ENCODE results near the gene LILRB1. TPM values are rescaled to one million over a fixed set of nuclear protein-coding genes. Genes with fewer than 3 reads are reported as not detected.
A peak's percentile ranks its signal among the peaks of the same experiment; 100 is the strongest.
"Not testable (repeated sequence)": the region's sequence is repeated elsewhere in the genome, so short reads cannot be mapped to it uniquely, and the experiment has no call there.

The LILRB1 gene
- total RNA-seq, 1 experiment from 2014 or later, result not detected

- DNase-seq (ENCODE audit: low spot score), result not testable (repeated sequence)
Measured at GRCh38 chr19:54624934-54625730, 5.2 kb upstream of the LILRB1 start.

DNA sequence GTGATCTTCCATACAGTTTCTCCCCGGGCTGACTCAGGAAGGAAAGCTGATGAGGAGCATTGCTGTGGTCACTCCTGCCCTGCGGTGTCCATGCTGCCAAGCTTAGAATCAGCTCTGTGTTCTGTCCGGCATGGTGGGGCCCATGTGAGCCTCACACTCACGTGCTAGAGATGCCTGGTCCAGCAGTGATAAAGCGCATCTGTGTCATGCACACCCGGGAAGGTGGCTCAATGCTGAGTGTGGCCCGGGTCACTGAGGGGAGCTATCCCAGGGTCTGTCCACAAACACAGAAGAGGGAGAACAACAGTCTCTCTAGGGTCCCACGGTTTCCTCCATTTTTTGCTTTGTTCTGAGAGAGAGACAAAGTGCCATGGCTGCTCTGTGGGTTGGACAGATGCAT lies 3.5 kb upstream of the LILRB1 start:
- DNase-seq (ENCODE audit: low spot score), result no peak

DNA sequence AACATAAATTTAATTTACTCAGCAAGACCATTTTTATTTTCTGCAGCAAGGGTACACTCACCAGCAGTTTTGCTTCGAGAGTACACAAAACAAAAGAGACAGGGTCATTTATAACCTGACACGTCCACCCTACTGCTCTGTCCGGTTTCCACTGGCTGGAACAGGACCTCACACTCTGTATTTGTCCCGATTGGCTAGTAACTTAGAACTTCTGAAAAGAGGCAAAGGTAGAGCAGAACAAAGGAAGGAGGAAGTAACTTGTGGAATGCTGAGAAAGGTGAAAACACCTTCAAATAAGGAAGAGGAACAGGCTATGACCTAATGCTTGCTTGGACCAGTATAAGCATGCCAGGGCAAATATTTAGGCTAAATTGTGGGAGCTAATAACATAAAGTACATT lies 2.4 kb upstream of the LILRB1 start:
- not testable (repeated sequence) for DNase-seq (ENCODE audit: low spot score)

- no peak for DNase-seq (ENCODE audit: low spot score)
Measured at GRCh38 chr19:54630782-54631181, 498 bp downstream of the LILRB1 start.

GRCh38 chr19:54631489-54632337 lies 1.4 kb downstream of the LILRB1 start:
- not testable (repeated sequence) for DNase-seq (ENCODE audit: low spot score)

DNA sequence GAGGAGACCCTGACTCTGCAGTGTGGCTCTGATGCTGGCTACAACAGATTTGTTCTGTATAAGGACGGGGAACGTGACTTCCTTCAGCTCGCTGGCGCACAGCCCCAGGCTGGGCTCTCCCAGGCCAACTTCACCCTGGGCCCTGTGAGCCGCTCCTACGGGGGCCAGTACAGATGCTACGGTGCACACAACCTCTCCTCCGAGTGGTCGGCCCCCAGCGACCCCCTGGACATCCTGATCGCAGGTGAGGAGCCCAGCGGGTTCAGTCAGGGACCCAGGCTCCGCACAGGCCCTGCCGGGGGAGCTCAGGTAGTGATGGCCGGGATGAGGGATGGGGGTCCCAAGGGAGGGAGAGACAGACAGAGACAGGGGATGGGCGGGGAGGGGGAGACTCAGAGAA lies 2.2 kb downstream of the LILRB1 start:
- DNase-seq (ENCODE audit: low spot score), result not testable (repeated sequence)

GRCh38 chr19:54633401-54633800 lies 3.1 kb downstream of the LILRB1 start:
- no peak for DNase-seq (ENCODE audit: low spot score)

GRCh38 chr19:54636081-54636480 lies 5.8 kb downstream of the LILRB1 start:
- not testable (repeated sequence) for DNase-seq (ENCODE audit: low spot score)

- no peak for DNase-seq (ENCODE audit: low spot score)
Measured at GRCh38 chr19:54638683-54639082, 8.4 kb downstream of the LILRB1 start.

GRCh38 chr19:54642953-54643352 lies 12.7 kb downstream of the LILRB1 start:
- not testable (repeated sequence) for DNase-seq (ENCODE audit: low spot score)

DNA sequence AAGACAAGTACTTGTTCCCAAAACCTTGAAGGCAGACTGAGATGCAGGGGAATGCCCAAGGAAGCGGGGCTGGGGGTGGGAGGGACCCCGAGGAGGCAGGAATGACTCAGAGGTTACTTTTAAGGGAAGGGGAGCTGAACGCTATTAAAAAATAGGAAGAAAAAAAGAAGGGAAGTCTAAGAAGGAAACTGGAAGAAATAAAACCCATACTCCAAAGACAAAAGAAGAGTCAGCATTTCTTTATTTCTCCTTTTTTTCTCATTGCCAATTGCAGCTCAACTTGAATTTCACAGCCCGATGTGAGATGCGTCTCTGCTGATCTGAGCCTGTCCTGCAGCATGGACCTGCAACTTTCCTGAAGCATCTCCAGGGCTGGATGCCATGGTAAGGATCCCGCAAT lies 13.3 kb downstream of the LILRB1 start:
- not testable (repeated sequence) for DNase-seq (ENCODE audit: low spot score)

DNA sequence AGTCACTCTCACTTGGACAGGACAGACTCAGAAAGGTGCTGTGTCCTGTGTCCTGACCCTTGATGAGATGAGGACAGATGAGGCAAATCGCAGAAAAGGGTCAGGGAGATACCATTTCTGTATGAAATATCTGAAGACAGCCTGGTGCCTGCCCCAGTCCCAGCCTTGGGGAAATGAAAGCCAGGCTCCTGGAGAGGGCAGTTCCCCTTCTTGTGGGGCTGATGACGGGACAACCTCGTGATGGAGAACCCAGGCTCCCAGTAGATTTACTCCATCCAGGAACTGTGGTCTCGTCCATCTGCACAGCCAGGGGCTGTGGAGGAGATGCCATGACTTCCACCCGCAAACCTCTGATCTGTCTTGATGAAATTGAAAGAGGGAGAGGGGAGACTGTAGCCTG lies 13.8 kb downstream of the LILRB1 start:
- no peak for DNase-seq (ENCODE audit: low spot score)

DNA sequence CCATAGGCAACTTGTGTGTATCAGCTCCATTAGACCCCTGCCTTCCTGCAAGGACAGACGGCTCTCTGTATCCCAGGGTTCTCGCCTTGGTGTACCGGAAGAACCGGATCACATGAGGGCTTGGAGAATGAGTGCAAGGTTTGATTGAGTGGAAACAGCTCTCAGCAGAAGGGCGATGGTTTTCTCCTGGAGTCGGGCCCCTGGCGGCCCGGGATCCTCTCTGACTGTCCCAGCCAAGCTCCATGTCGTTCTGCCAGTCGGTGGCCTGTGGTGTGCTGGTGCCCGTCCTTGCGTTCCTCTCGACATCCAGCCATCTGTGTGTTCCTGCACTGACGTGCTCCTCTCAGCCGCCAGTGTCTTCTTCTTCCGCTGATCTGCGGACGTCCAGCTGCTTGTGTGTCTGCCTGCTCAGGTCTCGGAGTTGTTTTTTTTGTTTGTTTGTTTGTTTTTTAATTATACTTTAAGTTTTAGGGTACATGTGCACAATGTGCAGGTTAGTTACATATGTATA lies 16.1 kb downstream of the LILRB1 start:
- no peak for DNase-seq (ENCODE audit: low spot score)

DNA sequence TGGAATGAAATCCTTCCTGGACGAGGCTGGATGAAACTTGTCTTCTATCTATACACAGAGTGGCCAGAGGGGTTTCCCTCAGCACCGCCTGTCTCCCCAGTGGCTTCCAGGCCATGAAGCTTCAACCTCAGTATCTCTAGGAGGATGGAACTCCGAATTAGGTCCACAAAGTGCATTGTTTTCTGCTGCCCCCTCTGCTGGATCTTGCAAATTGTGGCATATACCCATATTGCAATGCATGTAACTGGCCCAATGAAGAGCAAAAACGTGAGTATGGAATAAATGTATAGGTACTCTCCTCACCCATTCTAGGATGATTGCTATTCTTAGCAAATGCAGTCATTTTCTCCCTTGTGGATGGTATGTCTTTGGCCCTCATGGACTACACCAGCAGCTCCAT lies 17.8 kb downstream of the LILRB1 start:
- DNase-seq (ENCODE audit: low spot score), result no peak

- DNase-seq (ENCODE audit: low spot score), result peak; percentile 43
Measured at GRCh38 chr19:54650108-54650655, 19.9 kb downstream of the LILRB1 start.

- peak; percentile 45 for DNase-seq (ENCODE audit: low spot score)
Measured at GRCh38 chr19:54653181-54653809, 23.0 kb downstream of the LILRB1 start.

DNA sequence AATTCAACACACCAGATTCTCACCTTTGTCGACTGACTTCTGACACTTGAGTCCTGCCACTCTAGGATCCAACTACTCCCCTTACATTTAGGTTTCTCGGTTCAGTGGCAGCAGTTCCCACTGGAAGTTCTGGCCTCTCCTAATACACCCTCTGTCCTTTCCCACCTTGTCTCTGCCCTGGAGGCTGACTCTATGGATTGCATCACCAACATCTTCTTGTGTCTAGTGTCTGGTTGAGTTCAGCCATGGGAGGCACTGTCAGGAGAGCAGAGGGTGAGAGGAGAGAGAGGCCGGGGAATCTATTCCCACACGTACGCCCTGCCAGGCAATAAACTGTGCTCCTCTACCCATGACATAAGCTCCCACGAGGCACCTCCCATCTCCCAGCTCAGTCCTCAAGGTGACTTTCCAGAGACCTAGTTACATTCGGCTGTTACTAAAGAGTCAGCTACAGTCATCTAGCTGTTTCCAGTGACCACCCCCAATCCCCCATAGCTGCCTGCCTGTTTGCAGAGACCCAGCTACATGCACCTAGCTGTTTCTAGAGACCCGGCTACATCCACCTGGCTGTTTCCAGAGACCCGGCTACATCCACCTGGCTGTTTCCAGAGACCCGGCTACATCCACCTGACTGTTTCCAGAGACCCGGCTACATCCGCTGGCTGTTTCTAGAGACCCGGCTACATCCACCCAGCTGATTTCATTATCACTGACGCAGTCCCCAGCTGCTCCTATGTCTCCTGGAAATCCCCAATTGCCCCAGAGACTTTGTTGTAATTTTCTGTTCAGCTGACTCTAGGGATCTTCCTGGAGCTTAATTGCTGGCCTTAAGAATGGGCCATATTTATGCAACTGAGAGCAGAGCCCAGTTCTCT lies 24.4 kb downstream of the LILRB1 start:
- peak; percentile 31 for DNase-seq (ENCODE audit: low spot score)

DNA sequence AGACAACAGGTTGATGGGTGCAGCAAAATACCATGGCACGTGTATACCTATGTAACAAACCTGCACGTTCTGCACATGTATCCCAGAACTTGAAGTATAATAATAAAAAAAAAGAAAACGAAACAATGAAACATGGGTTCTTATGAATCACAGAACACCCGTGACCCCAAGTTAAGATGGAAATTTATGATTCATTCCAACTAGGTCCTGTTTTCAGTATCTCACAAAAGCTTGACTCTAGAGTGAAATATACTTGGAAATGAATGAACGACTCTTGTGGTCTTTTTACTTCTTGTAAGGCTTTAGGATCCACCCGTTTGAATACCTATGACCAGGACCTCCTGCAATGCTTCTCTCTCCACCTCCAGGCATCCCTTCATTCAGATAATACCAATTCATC lies 29.0 kb downstream of the LILRB1 start:
- no peak for DNase-seq (ENCODE audit: low spot score)

DNA sequence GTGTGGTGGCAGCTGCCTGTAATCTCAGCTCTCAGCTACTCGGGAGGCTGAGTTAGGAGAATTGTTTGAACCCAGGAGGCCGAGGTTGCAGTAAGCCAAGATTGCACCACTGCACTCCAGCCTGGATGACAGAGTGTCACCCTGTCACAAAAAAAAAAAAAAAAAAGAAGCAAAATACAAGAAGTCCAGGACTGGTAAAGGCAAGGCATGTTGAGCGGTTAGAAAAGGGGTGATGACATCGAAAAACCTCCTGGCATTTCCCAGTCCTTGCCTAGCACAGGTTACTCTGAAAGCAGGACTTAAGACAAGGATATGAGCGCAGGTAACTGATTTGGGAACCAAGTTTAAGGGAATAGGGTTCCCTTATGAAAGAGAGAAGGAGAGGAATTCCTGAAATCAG lies 30.0 kb downstream of the LILRB1 start:
- no peak for DNase-seq (ENCODE audit: low spot score)

DNA sequence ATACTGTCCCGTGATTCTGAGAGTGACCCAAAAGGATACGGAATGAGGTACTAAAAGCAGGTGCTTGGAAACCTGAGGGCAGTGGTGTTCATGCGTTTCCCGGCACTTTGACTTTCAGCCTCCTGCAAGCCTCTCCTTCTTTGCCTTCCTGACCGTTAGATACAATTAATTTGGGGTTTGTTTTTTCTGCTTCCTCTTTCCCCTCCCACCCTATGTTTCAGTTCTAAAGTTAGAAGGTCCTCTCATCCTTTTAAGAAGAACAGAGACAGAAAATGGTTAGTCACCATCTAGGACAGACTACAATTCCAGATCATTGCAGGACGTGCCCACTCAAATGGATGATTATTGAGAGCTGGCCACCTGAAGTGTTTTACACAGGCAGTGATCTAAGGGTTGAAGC lies 30.7 kb downstream of the LILRB1 start:
- no peak for DNase-seq (ENCODE audit: low spot score)
